HG02970 (cell line): Measurements from ENCODE around the gene RPS2.

ENCODE experiments used
- ATAC-seq: cut with Tn5 transposase; IDR thresholded peaks from one replicate; pipeline ENCODE4 v1.9.1; 2021; ENCODE audit warnings: mild to moderate bottlenecking, moderate library complexity, moderate number of reproducible peaks; ENCODE audit not compliant: unreplicated experiment, low FRiP score

The RPS2 gene

GRCh38 chr16:1999866-2000514 lies 35.4 kb upstream of the RPS2 start:
- ATAC-seq, result no peak

- ATAC-seq, result no peak
Measured at GRCh38 chr16:1998852-1999801, 34.5 kb upstream of the RPS2 start.

GRCh38 chr16:1998360-1998835 lies 33.8 kb upstream of the RPS2 start:
- no peak for ATAC-seq

- no peak for ATAC-seq
Measured at GRCh38 chr16:1997494-1998359, 33.1 kb upstream of the RPS2 start.

GRCh38 chr16:1993731-1994131 lies 29.1 kb upstream of the RPS2 start:
- ATAC-seq, result no peak

- ATAC-seq, result no peak
Measured at GRCh38 chr16:1992704-1993317, 28.2 kb upstream of the RPS2 start.

- peak; percentile 59 for ATAC-seq
Measured at GRCh38 chr16:1991948-1992703, 27.5 kb upstream of the RPS2 start.

GRCh38 chr16:1991588-1991947 lies 26.9 kb upstream of the RPS2 start:
- no peak for ATAC-seq

GRCh38 chr16:1991135-1991551 lies 26.5 kb upstream of the RPS2 start:
- ATAC-seq, result peak; percentile 24

- no peak for ATAC-seq
Measured at GRCh38 chr16:1990351-1991134, 25.9 kb upstream of the RPS2 start.

- no peak for ATAC-seq
Measured at GRCh38 chr16:1990101-1990350, 25.4 kb upstream of the RPS2 start.

GRCh38 chr16:1989209-1990100 lies 24.8 kb upstream of the RPS2 start, which contains the start of gene SYNGR3:
Gene SYNGR3, plus strand, starts transcription at chr16:1989970. Its CDS starts 133 bp downstream, at chr16:1990103.
- ATAC-seq, result no peak

GRCh38 chr16:1987198-1987597 lies 22.6 kb upstream of the RPS2 start:
- no peak for ATAC-seq

GRCh38 chr16:1985466-1986150 lies 21.0 kb upstream of the RPS2 start:
- ATAC-seq, result no peak

GRCh38 chr16:1984347-1985225 lies 20.0 kb upstream of the RPS2 start:
- no peak for ATAC-seq

- ATAC-seq, result peak; percentile 64
Measured at GRCh38 chr16:1983544-1984346, 19.1 kb upstream of the RPS2 start, which contains the start of gene GFER. Gene GFER, plus strand, starts transcription at chr16:1984193. Its CDS starts 26 bp downstream, at chr16:1984219.
